DMS153 treated with DMSO at 0.1 percent for 48 hours (cell line): ENCODE results near the gene APBA1.

Experiments
- DNase-seq: peaks from one replicate; lab custom pipeline; 2025; ENCODE audit not compliant: unreplicated experiment; lab: John Stamatoyannopoulos, UW

APBA1 gene

GRCh38 chr9:69379270-69379982 lies 292.7 kb downstream of the APBA1 start:
- no peak for DNase-seq

- no peak for DNase-seq
These were observed 294.2 kb downstream of the APBA1 start for GRCh38 chr9:69377981-69378380.
